ENCODE data around the gene GNAL.

DNA sequence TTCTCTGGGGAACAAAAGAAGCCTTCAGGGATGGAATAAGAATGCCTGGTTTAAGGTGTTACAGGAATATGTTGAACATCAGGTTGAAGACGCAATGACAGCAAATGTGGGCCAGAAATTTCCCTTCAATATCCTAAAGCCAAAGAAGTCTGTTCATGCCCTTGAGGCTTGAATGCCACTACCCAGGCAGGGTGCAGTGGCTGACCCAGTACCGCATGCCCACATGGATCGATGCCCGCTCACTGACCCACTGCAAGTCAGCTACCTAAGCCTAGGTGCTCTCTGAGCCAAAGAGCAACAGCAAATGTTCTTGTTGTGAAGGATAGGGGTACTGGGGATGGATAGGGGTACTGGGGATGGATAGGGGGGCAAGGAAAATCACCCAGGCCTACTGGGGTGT, 58.2 kb downstream of the GNAL start:
- TF ChIP-seq, protein P1, sequence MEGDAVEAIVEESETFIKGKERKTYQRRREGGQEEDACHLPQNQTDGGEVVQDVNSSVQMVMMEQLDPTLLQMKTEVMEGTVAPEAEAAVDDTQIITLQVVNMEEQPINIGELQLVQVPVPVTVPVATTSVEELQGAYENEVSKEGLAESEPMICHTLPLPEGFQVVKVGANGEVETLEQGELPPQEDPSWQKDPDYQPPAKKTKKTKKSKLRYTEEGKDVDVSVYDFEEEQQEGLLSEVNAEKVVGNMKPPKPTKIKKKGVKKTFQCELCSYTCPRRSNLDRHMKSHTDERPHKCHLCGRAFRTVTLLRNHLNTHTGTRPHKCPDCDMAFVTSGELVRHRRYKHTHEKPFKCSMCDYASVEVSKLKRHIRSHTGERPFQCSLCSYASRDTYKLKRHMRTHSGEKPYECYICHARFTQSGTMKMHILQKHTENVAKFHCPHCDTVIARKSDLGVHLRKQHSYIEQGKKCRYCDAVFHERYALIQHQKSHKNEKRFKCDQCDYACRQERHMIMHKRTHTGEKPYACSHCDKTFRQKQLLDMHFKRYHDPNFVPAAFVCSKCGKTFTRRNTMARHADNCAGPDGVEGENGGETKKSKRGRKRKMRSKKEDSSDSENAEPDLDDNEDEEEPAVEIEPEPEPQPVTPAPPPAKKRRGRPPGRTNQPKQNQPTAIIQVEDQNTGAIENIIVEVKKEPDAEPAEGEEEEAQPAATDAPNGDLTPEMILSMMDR (IDR thresholded peaks at IDR 0.05; ENCODE audit: low read depth, low read length), result no peak
- TF ChIP-seq, protein P2, sequence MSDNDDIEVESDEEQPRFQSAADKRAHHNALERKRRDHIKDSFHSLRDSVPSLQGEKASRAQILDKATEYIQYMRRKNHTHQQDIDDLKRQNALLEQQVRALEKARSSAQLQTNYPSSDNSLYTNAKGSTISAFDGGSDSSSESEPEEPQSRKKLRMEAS (IDR thresholded peaks at IDR 0.05; ENCODE audit: low read depth, low read length), result no peak
- TF ChIP-seq POLR2A (IDR thresholded peaks at IDR 0.05; ENCODE audit: extremely low read depth, insufficient read length), result no peak
- no peak for TF ChIP-seq MYC (IDR thresholded peaks at IDR 0.05; ENCODE audit: low read depth, low read length)

All from NB4 (cell line).